IMR-90 (cell line): Measurements from ENCODE around the gene SLC50A1. TPM values are rescaled to one million over a fixed set of nuclear protein-coding genes. Genes with fewer than 3 reads are reported as not detected.
A peak's percentile ranks its signal among the peaks of the same experiment; 100 is the strongest.

Experiments
- ATAC-seq: fragments of 200-7000 bp; cut with Tn5 transposase; 2 replicates; pipeline ENCODE4 v1.9.1; 2020; ENCODE audit warnings: low read depth, mild to moderate bottlenecking, moderate library complexity
- BruUV-seq: library from RNA; stranded (reverse); fragments of 400-500 nt; replicated peaks from 2 replicates; lab custom pipeline; 2021; lab: Mats Ljungman, UMichigan
- CTCF ChIA-PET: fragments of 300-600 bp; formaldehyde crosslinking; extraction: SDS; loops from one replicate; lab custom pipeline; 2021; ENCODE audit warnings: antibody characterized with exemption; lab: Yijun Ruan, JAX
- POLR2A ChIA-PET: fragments of 300-600 bp; sonication (Branson Sonifier 250); formaldehyde crosslinking; loops from one replicate; lab custom pipeline; 2022; ENCODE audit warnings: antibody characterized with exemption; ENCODE audit not compliant: unreplicated experiment; lab: Charles Lee
- DNase-seq: peaks from one replicate; pipeline ENCODE4 v3.0.0; 2013
- H2AFZ ChIP-seq: replicated peaks from 2 replicates; pipeline ENCODE3; 2013; ENCODE audit warnings: low read length, mild to moderate bottlenecking; ENCODE audit not compliant: poor library complexity
- H2AK5ac ChIP-seq: 2 replicates; pipeline ENCODE4 v1.6.1; 2013; ENCODE audit warnings: low read depth, low read length, inconsistent platforms
- H2AK9ac ChIP-seq: replicated peaks from 2 replicates; pipeline ENCODE3; 2013; ENCODE audit warnings: mild to moderate bottlenecking, low read depth, low read length, moderate library complexity; ENCODE audit not compliant: poor library complexity
- H2BK120ac ChIP-seq: 2 replicates; pipeline ENCODE4 v1.6.1; 2013; ENCODE audit warnings: low read depth, low read length, inconsistent platforms
- H2BK15ac ChIP-seq: 3 replicates; pipeline ENCODE4 v1.6.1; 2013; ENCODE audit warnings: low read depth, low read length, inconsistent platforms
- H2BK20ac ChIP-seq: 2 replicates; pipeline ENCODE4 v1.6.1; 2013; ENCODE audit warnings: low read depth, mild to moderate bottlenecking, inconsistent platforms, low read length, moderate library complexity
- H2BK5ac ChIP-seq: 2 replicates; pipeline ENCODE4 v1.6.1; 2013; ENCODE audit warnings: mild to moderate bottlenecking, low read depth, low read length, inconsistent platforms; ENCODE audit not compliant: poor library complexity, severe bottlenecking
- H3K14ac ChIP-seq: replicated peaks from 2 replicates; pipeline ENCODE4 v1.6.1; 2013; ENCODE audit warnings: low read depth, low read length, inconsistent platforms
- H3K18ac ChIP-seq: 2 replicates; pipeline ENCODE4 v1.6.1; 2013; ENCODE audit warnings: low read depth, low read length, control low read depth
- H3K23ac ChIP-seq: 2 replicates; pipeline ENCODE4 v1.6.1; 2013; ENCODE audit warnings: low read depth, low read length, inconsistent platforms
- H3K27ac ChIP-seq: 2 replicates; pipeline ENCODE4 v1.5.1; 2013; ENCODE audit warnings: mild to moderate bottlenecking, control low read depth, low read length; ENCODE audit not compliant: insufficient read depth
- H3K27me3 ChIP-seq: 2 replicates; pipeline ENCODE4 v1.6.1; 2013; ENCODE audit warnings: low read length; ENCODE audit not compliant: control insufficient read depth, insufficient read depth
- H3K36me3 ChIP-seq: 2 replicates; pipeline ENCODE4 v1.6.1; 2013; ENCODE audit warnings: low read length, mixed read lengths; ENCODE audit not compliant: control insufficient read depth, insufficient read depth
- H3K4ac ChIP-seq: 2 replicates; pipeline ENCODE4 v1.6.1; 2013; ENCODE audit warnings: low read depth, low read length, inconsistent platforms
- H3K4me1 ChIP-seq: 2 replicates; pipeline ENCODE4 v1.6.1; 2013; ENCODE audit warnings: low read length, mixed read lengths; ENCODE audit not compliant: control insufficient read depth, insufficient read depth
- H3K4me2 ChIP-seq: 2 replicates; pipeline ENCODE4 v1.6.1; 2013; ENCODE audit warnings: low read depth, mild to moderate bottlenecking, control low read depth, low read length, moderate library complexity
- H3K4me3 ChIP-seq: 2 replicates; pipeline ENCODE4 v1.5.1; 2013; ENCODE audit warnings: low read depth, mild to moderate bottlenecking, control low read depth, low read length, moderate library complexity; ENCODE audit not compliant: insufficient read depth
- H3K56ac ChIP-seq: 2 replicates; pipeline ENCODE4 v1.6.1; 2013; ENCODE audit warnings: low read length, inconsistent platforms; ENCODE audit not compliant: insufficient read depth; ENCODE audit errors: extremely low read depth
- H3K79me1 ChIP-seq, 2 experiments: 2 replicates each; pipeline ENCODE4 v1.6.1; 2013; ENCODE audit warnings: low read length in 2 of 2, inconsistent platforms in 1 of 2, low read depth in 1 of 2
- H3K9ac ChIP-seq: 2 replicates; pipeline ENCODE4 v1.6.1; 2013; ENCODE audit warnings: low read depth, low read length, control low read depth
- H3K9me1 ChIP-seq: 2 replicates; pipeline ENCODE4 v1.6.1; 2013; ENCODE audit warnings: low read length, inconsistent platforms; ENCODE audit not compliant: insufficient read depth
- H3K9me3 ChIP-seq: 2 replicates; pipeline ENCODE4 v1.6.1; 2013; ENCODE audit warnings: low read length; ENCODE audit not compliant: control insufficient read depth, insufficient read depth
- H4K20me1 ChIP-seq: 2 replicates; pipeline ENCODE4 v1.6.1; 2013; ENCODE audit warnings: low read length, inconsistent platforms; ENCODE audit not compliant: insufficient read depth
- H4K5ac ChIP-seq: 2 replicates; pipeline ENCODE4 v1.6.1; 2013; ENCODE audit warnings: mild to moderate bottlenecking, low read depth, low read length, control low read depth
- H4K8ac ChIP-seq, 2 experiments: 2 replicates each; pipeline ENCODE4 v1.6.1; 2013; ENCODE audit warnings: low read depth in 2 of 2, low read length in 2 of 2, control low read depth in 1 of 2, inconsistent platforms in 1 of 2
- H4K91ac ChIP-seq: 2 replicates; pipeline ENCODE4 v1.6.1; 2013; ENCODE audit warnings: low read depth, low read length, inconsistent platforms; ENCODE audit not compliant: insufficient read depth
- BHLHE40 ChIP-seq: fragments of 150-350 bp; IDR thresholded peaks from 2 replicates; pipeline ENCODE4 v1.6.1; 2016; ENCODE audit warnings: mild to moderate bottlenecking, low read depth, low read length
- CEBPB ChIP-seq: IDR thresholded peaks from 2 replicates; pipeline ENCODE4 v1.6.1; 2012; ENCODE audit warnings: low read depth, low read length, improper control_type of control experiment
- CHD1 ChIP-seq: IDR thresholded peaks from 2 replicates; pipeline ENCODE4 v1.6.1; 2012; ENCODE audit warnings: low read depth, low read length, improper control_type of control experiment
- FOS ChIP-seq: fragments of 150-350 bp; IDR thresholded peaks from 2 replicates; pipeline ENCODE4 v1.6.1; 2016; ENCODE audit warnings: low read depth, low read length
- MAFK ChIP-seq: IDR thresholded peaks from 2 replicates; pipeline ENCODE4 v1.6.1; 2012; ENCODE audit warnings: low read depth, low read length, improper control_type of control experiment
- MAZ ChIP-seq: IDR thresholded peaks from 2 replicates; pipeline ENCODE4 v1.6.1; 2012; ENCODE audit warnings: low read depth, mild to moderate bottlenecking, low read length, improper control_type of control experiment, moderate library complexity, borderline replicate concordance
- MXI1 ChIP-seq: IDR thresholded peaks from 2 replicates; pipeline ENCODE4 v1.6.1; 2012; ENCODE audit warnings: low read depth, mild to moderate bottlenecking, low read length, moderate library complexity, borderline replicate concordance
- NFE2L2 ChIP-seq: fragments of 150-350 bp; IDR thresholded peaks from 2 replicates; pipeline ENCODE4 v1.6.1; 2016; ENCODE audit warnings: low read depth, mild to moderate bottlenecking, low read length
- POLR2A ChIP-seq: IDR thresholded peaks from 2 replicates; pipeline ENCODE4 v1.6.1; 2012; ENCODE audit warnings: mild to moderate bottlenecking, low read depth, low read length
- RAD21 ChIP-seq: IDR thresholded peaks from 2 replicates; pipeline ENCODE4 v1.6.1; 2012; ENCODE audit warnings: low read length, improper control_type of control experiment
- RCOR1 ChIP-seq: IDR thresholded peaks from 2 replicates; pipeline ENCODE4 v1.6.1; 2012; ENCODE audit warnings: mild to moderate bottlenecking, low read length, improper control_type of control experiment; ENCODE audit not compliant: insufficient replicate concordance
- RFX5 ChIP-seq: IDR thresholded peaks from 2 replicates; pipeline ENCODE4 v1.8.0; 2012; ENCODE audit warnings: low read depth, mild to moderate bottlenecking, low read length, moderate library complexity
- SMC3 ChIP-seq: fragments of 150-350 bp; IDR thresholded peaks from 2 replicates; pipeline ENCODE4 v1.6.1; 2016; ENCODE audit warnings: low read depth, mild to moderate bottlenecking, antibody characterized with exemption, low read length, moderate library complexity
- WGBS, 2 experiments: methylation state at CpG; one replicate each; pipeline versions ENCODE4 v1.1.5 to v1.1.7; 2013; ENCODE audit warnings: missing lambda C conversion rate in 2 of 2; ENCODE audit not compliant: insufficient read length in 1 of 2; ENCODE audit errors: extremely low coverage in 2 of 2; 5-methylcytosine and 5-hydroxymethylcytosine counted together
- dilution Hi-C: fragments of 300-500 bp; cut with HindIII; formaldehyde crosslinking; loops from one replicate; pipeline ENCODE4 v1.14.3; 2018; ENCODE audit warnings: low sequenced_read_pairs; ENCODE audit not compliant: unreplicated experiment
- in situ Hi-C: fragments of 300-500 bp; cut with MboI; formaldehyde crosslinking; loops from 3 replicates; pipeline ENCODE4 v1.14.3; 2019; ENCODE audit warnings: low sequenced_read_pairs, inconsistent platforms, mixed read lengths
- intact Hi-C: fragments of 100-400 bp; cut with micrococcal nuclease; formaldehyde crosslinking; loops from 2 replicates; pipeline ENCODE4 v1.10.0; 2022
- polyA plus RNA-seq, 3 experiments: library from polyadenylated mRNA; depleted of rRNA; stranded (reverse); fragments of >200 nt; gene quantifications; 2 replicates each; pipeline ENCODE4 v1.2.3, GENCODE V29; 2012; ENCODE audit warnings: low replicate concordance in 1 of 3
- total RNA-seq: library from RNA; depleted of rRNA; stranded (reverse); fragments of >200 nt; gene quantifications from 2 replicates; pipeline ENCODE4 v1.2.3, GENCODE V29; 2012
- TF ChIP-seq, protein P1 (sequence below): conservative IDR thresholded peaks from 2 replicates; pipeline ENCODE4 v1.5.1; 2012; ENCODE audit warnings: mild to moderate bottlenecking, low read depth, low read length, improper control_type of control experiment
- TF ChIP-seq, protein P2 (sequence below): fragments of 150-350 bp; IDR thresholded peaks from 2 replicates; pipeline ENCODE4 v1.6.1; 2016; ENCODE audit warnings: low read depth, mild to moderate bottlenecking, low read length, moderate library complexity, borderline replicate concordance
- TF ChIP-seq, protein P3 (sequence below): fragments of 150-350 bp; IDR thresholded peaks from 2 replicates; pipeline ENCODE4 v1.6.1; 2017; ENCODE audit warnings: mild to moderate bottlenecking, antibody characterized with exemption, low read length, low read depth

Gene SLC50A1
- total and polyA plus RNA-seq, 2 of the 4 experiments (the other 2 are of a cell fraction): 20.6 to 20.8 TPM

GRCh38 chr1:155166051-155166470 is 30.4 kb downstream of the SLC50A1 start:
- Histone ChIP-seq H3K23ac (no peak overlapping the region), H3K4me2 (no peak overlapping the region), H3K79me1 (peaks cover 0 to 5% of the 10 kb centered on the region in 2 experiments; a peak in 3 of 4 replicates), H2AK5ac (no peak overlapping the region), H3K14ac (no peak overlapping the region), H3K27ac (no peak overlapping the region), H3K9me1 (no peaks in the 10 kb centered on the region; the same call in 1 of the 2 replicates), H3K36me3 (peaks cover 16% of the 10 kb centered on the region), H3K27me3 (peaks cover 6% of the 10 kb centered on the region; the same call in 1 of the 2 replicates), H3K4me1 (peaks cover 2% of the 10 kb centered on the region; the same call in 1 of the 2 replicates), H4K20me1 (no peaks in the 10 kb centered on the region), H3K56ac (no peak overlapping the region), H3K4me3 (no peak overlapping the region), H3K9ac (no peak overlapping the region), H3K4ac (no peak overlapping the region), H2BK5ac (no peak overlapping the region), H3K18ac (no peak overlapping the region), H2AK9ac (no peak overlapping the region), H2AFZ (peak overlapping the region; percentile 32), H4K8ac (no peak overlapping the region), H2BK15ac (no peak overlapping the region), H4K91ac (no peak overlapping the region), H4K5ac (no peak overlapping the region), H2BK120ac (no peak overlapping the region), H3K9me3 (no peaks in the 10 kb centered on the region), H2BK20ac (no peak overlapping the region)
- 51% methylated on average over 7 of the region's 8 CpGs; no CpG with 5 or more reads in 1 of the 2 experiments for WGBS, 2 experiments
- TF ChIP-seq FOS (no peak), RAD21 (no peak), POLR2A (no peak), BHLHE40 (no peak), CEBPB (no peak), MAZ (no peak), NFE2L2 (no peak), RFX5 (no peak), RCOR1 (no peak), CHD1 (no peak), SMC3 (no peak), MXI1 (no peak), MAFK (no peak)
- TF ChIP-seq, protein P1, sequence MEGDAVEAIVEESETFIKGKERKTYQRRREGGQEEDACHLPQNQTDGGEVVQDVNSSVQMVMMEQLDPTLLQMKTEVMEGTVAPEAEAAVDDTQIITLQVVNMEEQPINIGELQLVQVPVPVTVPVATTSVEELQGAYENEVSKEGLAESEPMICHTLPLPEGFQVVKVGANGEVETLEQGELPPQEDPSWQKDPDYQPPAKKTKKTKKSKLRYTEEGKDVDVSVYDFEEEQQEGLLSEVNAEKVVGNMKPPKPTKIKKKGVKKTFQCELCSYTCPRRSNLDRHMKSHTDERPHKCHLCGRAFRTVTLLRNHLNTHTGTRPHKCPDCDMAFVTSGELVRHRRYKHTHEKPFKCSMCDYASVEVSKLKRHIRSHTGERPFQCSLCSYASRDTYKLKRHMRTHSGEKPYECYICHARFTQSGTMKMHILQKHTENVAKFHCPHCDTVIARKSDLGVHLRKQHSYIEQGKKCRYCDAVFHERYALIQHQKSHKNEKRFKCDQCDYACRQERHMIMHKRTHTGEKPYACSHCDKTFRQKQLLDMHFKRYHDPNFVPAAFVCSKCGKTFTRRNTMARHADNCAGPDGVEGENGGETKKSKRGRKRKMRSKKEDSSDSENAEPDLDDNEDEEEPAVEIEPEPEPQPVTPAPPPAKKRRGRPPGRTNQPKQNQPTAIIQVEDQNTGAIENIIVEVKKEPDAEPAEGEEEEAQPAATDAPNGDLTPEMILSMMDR: no peak
- TF ChIP-seq, protein P2, sequence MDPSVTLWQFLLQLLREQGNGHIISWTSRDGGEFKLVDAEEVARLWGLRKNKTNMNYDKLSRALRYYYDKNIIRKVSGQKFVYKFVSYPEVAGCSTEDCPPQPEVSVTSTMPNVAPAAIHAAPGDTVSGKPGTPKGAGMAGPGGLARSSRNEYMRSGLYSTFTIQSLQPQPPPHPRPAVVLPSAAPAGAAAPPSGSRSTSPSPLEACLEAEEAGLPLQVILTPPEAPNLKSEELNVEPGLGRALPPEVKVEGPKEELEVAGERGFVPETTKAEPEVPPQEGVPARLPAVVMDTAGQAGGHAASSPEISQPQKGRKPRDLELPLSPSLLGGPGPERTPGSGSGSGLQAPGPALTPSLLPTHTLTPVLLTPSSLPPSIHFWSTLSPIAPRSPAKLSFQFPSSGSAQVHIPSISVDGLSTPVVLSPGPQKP: no peak
- TF ChIP-seq, protein P3, sequence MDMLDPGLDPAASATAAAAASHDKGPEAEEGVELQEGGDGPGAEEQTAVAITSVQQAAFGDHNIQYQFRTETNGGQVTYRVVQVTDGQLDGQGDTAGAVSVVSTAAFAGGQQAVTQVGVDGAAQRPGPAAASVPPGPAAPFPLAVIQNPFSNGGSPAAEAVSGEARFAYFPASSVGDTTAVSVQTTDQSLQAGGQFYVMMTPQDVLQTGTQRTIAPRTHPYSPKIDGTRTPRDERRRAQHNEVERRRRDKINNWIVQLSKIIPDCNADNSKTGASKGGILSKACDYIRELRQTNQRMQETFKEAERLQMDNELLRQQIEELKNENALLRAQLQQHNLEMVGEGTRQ: no peak
- in situ Hi-C loops (loop anchor here (5.0 kb wide), 1 partner anchor 74 kb away; no protein-coding TSS in a partner anchor), dilution Hi-C loops (no loop called here), intact Hi-C loops (no loop called here)
- DNase-seq (no peak), ATAC-seq (no peak)
- ChIA-PET CTCF (interaction anchor here (3.1 kb wide), 1 partner anchor 75 kb away, joined by 18 read pairs; no protein-coding TSS in a partner anchor), POLR2A (no interaction called here)
- BruUV-seq: no TSS peak
